GDM1 (cell line): ENCODE results near the gene FLVCR2.

ENCODE experiments used
- DNase-seq: peaks from one replicate; lab custom pipeline; 2025; lab: John Stamatoyannopoulos, UW

Gene FLVCR2, protein sequence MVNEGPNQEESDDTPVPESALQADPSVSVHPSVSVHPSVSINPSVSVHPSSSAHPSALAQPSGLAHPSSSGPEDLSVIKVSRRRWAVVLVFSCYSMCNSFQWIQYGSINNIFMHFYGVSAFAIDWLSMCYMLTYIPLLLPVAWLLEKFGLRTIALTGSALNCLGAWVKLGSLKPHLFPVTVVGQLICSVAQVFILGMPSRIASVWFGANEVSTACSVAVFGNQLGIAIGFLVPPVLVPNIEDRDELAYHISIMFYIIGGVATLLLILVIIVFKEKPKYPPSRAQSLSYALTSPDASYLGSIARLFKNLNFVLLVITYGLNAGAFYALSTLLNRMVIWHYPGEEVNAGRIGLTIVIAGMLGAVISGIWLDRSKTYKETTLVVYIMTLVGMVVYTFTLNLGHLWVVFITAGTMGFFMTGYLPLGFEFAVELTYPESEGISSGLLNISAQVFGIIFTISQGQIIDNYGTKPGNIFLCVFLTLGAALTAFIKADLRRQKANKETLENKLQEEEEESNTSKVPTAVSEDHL

DNA sequence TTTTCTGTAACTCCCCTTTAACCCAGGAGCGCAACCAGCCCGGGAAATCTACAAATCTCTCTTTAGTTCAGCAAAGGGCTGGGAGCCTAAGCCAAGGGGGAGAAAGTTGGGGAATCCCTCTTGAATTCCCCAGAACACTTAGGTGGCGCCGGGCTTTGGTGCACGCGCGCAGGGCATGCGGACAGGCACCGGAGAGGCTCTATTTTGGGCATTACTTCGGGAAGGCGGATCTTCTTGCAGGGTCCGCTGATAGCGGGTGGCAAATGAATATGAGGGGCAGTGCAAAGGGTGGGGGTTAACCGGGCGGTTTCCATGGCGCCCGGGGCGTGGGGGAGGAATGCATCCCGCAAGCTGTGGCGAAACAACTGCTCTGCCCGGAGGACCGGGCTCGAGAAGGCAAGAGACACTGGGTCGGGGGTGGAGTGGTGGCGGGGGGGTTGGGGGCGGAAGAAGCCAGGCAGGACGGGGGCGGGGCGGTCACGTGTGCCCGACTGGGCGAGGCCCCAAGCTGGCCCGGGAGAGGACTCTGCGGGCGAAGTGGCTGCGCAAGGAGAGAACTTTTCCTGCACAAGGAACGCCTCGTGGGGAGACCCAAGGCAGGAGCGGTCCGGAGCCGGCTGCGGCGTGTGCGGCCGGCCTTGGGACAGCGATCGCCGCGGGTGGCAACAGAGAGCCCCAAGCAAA is at the start of gene FLVCR2:
TSS of gene FLVCR2 (plus strand) at position 519 of the 684 bp plus-strand sequence. CDS start 353 bp downstream, outside the sequence.
- DNase-seq, result peak; percentile 40

DNA sequence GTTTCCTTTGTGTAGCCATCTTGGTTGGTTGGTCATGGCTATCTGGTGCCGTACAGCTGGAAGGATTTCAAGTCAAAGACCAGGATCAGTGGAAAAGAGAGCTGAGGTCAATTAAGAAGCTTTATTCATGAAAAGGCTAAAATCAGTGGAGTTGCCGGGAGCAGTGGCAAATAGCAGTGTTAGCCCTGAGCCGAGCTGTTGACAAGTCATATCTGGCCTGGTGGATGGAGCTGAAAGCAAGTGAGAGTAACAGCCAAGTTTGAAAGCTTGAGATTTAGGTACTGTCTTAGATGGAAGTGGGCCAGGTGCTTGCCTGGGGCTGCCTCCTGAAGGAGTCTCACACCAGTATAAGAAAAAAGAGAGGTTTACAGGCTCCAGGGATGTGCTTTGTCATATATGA is 47.2 kb upstream of the FLVCR2 start:
- DNase-seq, result no peak

DNA sequence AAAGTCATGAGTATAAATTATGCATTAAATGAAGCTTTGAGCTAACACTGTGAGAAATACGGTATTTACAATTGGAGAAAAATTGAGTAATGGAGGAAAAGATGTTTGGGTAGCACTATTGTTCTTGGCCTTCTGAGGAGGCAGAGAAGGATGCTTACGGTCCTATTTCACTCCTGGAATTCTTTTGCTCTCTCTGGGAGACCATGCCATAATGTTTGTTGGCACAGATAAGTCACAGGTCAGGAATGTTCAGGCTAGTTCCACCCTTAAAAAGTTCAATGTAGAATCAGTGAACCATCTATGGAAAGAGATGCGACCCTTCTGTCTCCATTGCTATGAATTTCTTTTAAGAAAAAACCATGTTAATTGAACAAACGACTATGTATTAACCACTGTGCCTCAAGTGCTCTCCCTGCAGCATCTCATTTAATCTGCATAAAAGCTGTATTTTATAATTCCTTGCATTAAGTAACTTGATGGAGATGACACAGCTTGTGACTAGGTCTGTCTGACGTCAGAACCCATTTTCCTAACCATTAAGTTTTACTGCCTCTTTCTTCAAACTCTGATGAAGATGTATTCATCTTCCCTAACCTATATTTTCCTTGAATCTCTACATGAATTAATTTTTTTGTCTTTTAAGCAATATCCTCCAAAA is 46.6 kb upstream of the FLVCR2 start:
- DNase-seq, result no peak

DNA sequence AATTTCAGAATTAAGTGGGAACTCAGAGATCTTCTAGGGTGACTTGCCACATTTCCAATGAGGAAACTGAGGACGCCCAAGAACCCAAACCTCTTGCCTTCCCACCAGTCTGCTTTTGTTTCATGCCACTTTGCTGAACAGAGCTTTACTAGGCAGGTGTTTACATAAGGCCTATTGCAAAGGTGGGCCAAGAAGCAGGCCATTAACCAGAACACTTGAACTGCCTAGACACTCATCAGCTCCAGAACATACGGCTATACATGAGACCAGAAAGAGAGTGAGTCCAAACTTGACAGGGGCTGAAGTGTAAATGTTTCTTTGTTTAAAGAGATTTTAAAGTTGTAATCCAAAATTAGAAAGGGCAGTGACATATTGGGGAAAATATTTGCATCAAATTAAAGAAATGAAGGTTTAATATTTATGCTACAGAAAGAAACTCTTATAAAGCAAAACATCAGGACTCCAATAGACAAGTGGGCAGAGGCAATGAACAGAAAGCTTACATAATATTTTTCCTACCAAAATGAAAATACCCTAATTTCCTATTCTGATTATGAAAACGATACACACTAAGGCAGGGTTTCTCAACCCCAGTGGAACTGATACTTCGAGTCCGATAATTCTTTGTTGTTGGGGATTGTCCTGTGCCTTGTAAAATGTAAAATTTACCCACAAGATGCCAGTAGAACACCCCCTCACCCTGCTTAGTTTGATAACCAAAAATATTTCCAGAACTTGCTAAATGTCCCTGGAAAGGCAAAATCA is 44.4 kb upstream of the FLVCR2 start:
- no peak for DNase-seq

DNA sequence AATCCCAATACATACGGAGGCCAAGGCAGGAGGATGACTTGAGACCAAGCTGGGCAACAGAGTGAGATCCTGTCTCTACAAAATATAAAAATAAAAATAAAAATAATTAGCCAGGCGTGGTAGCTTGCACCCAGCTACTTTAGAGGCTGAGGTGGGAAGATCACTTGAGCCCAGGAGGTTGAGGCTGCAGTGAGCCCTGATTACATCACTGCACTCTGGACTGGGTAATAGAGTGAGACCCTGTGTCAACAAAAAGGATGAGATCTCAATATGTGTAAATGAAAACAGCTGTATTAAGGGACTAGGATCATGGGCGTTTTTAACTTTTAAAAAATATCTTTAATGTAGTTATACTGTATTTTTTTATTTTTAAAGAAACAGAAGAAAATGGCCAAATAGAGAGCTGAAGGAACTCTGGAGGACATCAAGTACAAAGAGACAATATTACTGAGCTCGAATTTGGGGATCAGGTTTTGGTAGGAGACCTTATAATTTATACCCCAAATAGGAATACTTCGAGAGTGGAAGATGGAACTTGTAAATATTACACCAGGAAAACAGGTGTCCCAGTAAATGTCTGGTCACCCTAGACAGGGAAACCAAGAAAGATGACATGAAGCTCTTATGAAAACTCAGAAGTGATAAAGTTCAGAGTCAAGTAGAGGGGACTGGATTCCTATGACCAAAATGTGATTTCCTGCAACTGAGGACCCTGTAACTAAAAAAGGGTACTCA is 43.1 kb upstream of the FLVCR2 start:
- DNase-seq, result no peak

DNA sequence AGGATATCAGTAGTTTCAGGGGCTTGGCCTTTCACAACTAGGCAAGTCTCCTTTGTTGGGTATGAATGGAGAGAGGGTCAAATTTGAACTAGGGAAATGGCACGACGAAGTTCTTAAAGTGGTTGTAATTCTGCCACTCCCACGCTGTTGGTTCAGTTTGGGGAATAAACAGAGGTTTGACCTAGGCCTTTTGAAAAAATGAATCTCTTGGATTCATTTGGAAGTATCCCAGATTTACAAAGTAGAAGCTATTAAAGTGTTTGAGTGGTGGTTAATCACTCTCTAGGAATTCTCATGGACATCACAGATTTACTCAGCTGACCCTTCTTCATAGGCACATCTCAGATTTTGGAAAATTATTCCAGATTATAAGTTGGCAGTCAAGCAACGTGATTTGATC is 41.3 kb upstream of the FLVCR2 start:
- no peak for DNase-seq

DNA sequence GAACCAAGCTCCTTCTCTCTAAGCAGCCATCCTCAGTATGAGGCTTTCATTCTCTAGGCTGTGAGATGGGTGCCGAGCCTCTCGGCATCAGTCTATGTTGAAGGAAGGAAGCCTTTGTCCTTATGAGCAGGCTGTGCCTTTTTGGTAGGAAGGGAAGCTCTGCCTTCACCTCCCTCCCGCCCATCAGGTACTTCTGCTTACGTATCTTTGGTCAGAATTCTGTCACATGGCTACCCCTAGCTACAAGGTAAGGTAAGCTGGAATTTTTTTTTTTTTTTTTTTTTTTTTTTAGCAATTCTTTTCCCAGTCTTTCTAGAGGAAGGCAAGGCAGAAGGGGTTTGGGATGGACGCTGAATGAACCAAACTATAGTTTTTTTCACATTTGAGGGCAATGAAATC is 39.3 kb upstream of the FLVCR2 start:
- no peak for DNase-seq

DNA sequence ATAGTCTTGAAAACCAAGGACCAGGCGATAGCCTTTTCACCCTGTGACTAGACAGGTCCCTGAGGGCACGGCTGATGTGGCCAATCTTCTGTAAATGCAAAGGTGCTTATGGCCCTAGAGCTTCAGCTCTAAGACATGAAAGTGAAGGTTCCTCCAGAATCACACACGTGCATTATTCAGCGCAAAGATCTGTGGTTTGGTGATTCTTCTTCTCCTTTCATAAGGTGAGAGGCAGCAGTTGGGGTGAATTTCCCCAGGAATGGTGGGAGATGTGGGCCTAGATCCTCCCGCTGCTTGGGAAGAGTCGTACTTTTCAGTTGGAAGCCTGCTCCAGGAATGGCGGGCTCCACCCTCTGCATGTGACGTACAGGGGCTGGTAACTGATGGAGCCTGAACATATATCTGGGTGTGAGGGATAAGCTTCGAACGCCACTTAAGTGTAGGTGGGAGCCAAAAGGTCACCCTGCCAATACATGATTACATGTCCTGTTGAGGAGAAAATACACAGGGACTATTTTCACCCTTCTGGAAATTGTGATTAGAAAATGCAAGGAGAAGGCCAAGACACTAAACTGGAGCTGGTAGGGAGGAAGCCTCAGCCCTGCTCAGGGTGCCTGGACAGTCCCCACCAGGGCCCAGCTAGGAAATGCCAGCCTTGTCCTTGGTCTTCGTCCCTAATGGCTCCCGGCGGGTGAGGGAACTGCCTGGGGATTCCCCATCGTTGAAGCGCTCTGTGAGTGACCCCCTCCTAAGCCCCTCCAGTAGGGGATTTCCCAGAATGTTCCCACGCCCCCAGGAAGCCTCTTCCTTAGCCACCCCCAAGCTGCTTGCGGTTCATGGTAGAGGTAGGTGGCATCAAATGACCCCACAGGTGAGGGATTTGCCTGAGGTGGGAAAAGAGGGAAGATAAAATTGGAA is 38.6 kb upstream of the FLVCR2 start:
- no peak for DNase-seq

DNA sequence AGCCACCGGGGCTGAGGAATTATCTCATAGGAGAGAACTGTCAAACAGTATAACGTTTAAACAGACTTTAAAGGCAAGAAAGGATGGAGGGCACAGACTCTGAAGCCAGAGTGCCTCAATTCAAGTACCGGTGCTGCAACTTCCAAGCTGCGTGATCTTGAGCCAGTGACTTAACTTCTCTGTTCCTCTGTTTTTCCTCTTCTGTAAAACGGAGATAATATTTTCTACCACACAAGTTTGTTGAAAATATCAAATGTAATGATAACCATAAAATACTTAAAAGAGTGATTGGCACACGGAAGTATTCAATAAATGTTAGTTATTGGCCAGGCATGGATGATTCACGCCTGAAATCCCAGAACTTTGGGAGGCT is 38.0 kb upstream of the FLVCR2 start:
- DNase-seq, result no peak

DNA sequence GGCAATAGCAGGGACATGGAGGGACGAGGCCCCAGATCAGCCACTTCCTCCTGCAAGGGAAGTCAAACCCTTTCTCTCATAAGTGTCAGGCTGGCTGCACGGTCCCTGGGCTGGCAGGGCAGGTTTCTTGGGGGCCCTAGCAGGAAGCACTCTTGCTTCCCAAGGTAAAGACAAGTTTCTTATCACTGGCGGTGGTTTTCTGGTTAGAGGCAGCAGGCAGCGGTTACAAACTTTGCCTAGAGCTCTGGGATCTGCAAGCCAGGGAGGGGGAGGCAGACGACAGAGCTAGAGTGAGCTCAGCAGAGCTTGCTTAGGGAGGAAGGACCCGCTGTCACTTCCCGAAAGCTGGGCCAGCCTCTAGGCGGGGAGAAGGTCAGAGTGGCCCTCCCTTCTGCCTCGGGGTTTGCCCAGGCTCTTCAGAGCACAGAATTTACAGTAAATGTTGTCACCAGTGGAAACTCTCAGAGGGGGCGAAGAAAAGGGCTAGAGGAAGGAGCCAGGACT is 35.8 kb upstream of the FLVCR2 start:
- DNase-seq, result peak; percentile 83

DNA sequence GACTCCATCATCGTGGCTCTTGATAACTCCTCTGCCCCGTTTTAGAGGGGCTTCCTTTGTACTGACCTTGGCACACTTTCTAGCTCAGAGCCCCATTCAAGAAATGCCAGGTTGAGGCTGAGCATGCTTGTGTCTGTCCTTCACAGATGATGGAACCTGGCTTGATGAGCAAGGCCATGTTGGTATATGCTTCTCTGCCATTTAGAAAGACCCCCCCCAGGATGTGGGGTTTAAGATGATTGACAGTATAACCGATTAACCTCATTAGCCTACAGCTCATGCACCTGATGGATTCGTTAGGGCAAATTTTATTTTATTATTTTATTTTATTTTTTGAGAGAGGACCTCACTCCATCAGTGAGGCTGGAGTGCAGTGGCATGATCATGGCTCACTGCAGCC is 35.2 kb upstream of the FLVCR2 start:
- DNase-seq, result no peak

DNA sequence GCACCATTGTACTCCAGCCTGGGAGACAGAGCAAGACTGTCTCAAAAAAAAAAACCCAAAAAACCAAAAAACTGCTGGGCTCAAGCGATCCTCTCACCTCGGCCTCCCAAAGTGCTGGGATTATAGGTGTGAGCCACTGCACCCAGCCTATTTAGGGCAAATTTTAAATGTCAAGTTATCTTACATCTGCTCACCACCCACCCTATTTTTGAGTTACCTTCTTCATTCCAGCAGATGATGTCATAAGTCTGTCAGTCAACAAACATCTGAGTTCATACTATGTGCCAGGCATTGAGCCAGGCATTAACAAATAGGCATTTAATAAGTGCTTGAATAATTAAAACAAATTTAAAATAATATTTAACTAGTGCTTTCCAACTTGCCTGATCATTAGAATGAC is 34.6 kb upstream of the FLVCR2 start:
- no peak for DNase-seq

DNA sequence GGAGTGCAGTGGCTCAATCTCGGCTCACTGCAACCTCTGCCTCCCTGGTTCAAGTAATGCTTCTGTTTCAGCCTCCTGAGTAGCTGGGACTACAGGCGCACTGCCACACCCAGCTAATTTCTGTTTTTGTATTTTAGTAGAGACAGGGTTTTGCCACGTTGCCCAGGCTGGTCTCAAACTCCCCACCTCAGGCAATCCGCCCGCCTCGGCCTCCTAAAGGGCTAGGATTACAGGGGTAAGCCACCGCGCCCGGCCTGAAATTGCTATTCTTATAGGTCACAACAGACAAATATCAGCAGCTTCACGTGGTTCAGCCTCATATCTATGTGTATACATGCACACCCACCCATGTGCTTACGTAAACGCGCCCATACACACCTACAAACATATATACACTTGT is 32.5 kb upstream of the FLVCR2 start:
- no peak for DNase-seq

DNA sequence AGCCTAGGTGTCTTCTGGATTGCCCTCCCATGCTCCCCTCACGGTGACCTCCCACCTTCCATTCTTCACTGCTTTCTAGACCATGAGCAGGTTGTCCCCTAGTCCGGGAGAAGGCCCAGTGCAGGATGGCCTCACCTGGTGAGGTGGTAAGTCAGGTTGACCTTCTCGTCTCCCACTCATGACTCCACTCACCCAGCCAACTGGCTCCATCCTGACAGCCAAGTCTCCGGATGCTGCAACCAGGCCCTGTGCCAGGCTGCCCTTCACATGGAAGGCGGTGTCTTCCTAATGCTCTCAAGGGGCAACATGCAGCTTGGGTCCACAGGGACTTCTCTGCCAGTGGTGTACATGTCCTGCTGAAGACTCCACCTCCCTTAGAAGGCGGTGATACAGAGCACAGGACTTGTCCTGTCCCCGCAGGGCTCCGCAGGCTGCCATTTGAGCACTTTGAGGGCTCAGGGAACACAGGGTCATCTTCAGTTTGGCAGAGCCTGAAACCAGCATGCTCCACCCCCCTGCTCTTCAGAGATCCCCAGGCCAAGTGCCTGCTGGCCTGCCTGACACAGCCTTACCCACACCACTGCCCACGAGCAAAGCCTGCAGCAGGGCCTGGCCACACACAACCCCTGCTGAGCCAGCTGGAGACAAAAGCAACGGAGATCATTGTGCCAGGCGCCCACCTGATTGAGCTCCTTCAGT is 30.7 kb upstream of the FLVCR2 start:
- DNase-seq, result no peak

DNA sequence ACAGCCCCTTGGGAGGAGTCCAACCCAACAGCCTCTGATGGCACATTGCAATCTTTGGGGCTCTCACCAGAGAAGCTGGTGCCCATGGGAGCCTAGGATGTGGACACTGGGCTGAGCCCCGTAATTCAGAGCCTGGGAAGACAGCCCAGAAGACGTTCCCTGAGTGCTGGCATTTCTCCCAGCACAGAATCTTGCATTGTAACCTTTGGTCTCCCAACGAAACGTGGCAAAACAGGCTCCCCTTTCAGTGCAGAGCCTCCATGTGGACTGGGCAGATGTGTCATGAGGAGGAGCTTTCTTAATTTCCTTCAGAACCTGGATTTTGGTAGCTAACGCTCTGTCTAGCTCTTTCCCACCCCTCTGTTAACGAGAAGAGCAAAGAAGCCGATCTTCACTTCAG is 29.9 kb upstream of the FLVCR2 start:
- no peak for DNase-seq

DNA sequence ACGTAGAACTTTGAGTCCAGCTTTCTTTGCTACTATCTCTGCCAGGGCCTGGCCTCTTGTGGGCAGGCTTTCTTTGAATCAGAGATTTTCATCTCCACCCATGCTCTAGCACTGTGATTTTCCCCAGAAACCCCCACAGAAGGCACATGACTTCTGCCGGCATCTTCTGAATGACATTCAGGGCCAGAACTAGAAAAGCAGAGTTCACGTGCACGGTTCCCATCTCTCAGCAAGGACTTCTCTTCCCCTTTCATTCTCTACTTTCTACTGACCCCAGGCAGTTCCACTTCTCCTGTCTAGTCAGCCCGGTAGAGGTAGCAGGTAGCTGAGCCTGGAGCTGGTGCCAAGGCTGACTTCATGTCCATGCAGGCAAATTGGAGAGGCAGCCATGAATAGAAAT is 29.3 kb upstream of the FLVCR2 start:
- DNase-seq, result no peak

DNA sequence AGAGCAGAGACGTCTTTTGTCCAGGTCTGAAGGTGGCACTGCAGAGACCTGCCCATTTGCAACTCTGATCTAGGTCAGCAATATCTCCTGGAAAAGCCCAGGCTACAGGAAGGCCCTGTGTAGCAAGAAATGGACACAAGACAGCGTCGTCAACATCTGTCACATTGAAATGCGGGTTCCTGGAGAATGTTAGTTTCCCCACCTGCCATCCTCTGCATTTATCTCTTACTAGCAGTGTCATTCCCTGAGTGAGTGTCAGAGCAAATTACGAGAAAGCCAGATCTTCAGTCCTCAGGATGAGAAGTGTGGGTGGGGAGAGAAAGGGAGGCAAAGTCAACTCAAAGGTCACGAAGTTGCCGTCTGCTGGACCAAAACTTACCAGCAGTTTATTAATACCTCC is 27.4 kb upstream of the FLVCR2 start:
- no peak for DNase-seq

DNA sequence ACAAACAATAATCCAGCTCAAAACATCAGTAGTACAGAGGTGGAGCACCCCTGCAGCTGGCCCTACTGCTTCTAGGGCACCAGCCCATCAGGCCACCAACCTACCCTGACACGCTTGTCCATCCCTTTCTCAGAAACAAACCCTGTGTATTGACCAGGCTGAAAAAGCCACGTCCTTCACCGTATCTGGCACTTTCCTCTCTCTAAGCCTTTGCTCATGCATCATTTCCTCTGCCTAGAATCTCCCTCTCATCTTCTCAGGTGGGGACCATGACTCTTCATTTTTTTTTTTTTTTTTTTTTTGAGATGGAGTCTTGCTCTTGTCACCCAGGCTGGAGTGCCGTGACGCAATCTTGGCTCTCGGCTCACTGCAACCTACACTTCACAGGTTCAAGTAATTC is 25.3 kb upstream of the FLVCR2 start:
- DNase-seq, result no peak

DNA sequence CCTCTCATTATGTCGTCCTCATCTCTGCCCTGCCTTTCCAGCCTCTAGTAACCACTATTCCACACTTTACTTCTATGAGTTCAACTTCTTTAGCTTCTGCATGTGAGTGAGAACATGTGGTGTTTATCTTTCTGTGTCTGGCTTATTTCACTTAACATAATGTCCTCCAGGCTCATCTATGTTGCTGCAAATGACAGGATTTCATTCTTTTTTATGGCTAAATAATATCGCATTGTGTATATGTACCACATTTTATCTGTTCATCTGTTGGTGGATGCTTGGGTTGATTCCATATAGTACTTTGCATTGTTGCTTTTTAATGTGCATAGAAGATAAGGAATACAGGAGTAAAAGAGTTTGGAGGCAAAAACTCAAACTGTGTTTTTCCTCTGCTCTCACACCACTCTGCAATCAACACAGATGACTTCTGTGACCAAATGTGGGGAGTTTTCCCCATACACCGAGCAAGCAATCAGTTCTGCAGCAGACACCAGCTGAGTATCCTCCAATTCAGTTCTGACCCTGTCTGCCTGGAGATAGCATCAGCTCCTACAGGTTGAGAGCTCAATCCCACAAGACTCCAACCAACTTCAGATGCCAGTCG is 24.6 kb upstream of the FLVCR2 start:
- DNase-seq, result no peak
